GM10248 (cell line): ENCODE results near the gene MFSD6L.

ENCODE experiments used
- CTCF ChIA-PET: fragments of 300-600 bp; sonication (Branson Sonifier 250); formaldehyde crosslinking; extraction: SDS; loops from one replicate; lab custom pipeline; 2021; ENCODE audit warnings: antibody characterized with exemption; lab: Yijun Ruan, JAX
- POLR2A ChIA-PET: fragments of 350-650 bp; sonication (Branson Sonifier 250); formaldehyde crosslinking; extraction: SDS; loops from one replicate; lab custom pipeline; 2020; ENCODE audit warnings: antibody characterized with exemption; lab: Yijun Ruan, JAX
- DNase-seq: peaks from one replicate; pipeline ENCODE4 v3.0.0; 2012; ENCODE audit errors: extremely low spot score
- TF ChIP-seq, protein P1 (sequence below): IDR thresholded peaks from 2 replicates; pipeline ENCODE4 v1.5.1; 2012; ENCODE audit warnings: mild to moderate bottlenecking, low read depth; ENCODE audit errors: extremely low read depth, missing control alignments, control extremely low read depth

The MFSD6L gene

DNA sequence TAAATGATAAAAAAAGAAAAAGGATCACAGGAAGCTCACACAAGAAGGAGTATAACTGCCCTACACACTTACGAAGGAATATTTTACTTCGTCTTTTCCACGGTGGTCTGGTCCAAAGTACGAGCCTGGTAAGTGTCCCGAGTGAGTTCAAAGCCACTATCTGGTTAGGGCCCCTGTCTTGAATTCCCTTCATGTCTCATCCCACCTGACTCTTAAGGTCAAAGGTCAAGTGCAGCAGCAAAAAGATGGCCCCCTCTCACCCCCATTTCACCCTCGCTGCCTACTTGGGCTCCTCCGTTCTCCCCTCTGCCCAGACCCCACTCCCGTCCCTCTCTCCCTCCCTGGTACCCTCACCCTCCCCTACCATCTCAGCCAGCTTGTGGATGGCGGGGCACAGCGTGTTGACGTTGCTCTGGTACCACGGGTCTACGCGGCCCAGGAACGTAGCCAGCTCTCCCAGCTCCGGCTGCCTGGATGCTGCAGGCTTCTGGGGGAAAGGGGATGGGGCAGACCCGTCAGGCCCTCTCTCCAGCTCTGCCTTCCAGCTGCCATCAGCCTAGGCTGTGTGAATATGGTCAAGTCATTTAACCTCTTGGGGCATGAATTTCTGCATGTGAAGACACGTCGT is 27.8 kb upstream of the MFSD6L start:
- DNase-seq, result no peak
- TF ChIP-seq, protein P1, sequence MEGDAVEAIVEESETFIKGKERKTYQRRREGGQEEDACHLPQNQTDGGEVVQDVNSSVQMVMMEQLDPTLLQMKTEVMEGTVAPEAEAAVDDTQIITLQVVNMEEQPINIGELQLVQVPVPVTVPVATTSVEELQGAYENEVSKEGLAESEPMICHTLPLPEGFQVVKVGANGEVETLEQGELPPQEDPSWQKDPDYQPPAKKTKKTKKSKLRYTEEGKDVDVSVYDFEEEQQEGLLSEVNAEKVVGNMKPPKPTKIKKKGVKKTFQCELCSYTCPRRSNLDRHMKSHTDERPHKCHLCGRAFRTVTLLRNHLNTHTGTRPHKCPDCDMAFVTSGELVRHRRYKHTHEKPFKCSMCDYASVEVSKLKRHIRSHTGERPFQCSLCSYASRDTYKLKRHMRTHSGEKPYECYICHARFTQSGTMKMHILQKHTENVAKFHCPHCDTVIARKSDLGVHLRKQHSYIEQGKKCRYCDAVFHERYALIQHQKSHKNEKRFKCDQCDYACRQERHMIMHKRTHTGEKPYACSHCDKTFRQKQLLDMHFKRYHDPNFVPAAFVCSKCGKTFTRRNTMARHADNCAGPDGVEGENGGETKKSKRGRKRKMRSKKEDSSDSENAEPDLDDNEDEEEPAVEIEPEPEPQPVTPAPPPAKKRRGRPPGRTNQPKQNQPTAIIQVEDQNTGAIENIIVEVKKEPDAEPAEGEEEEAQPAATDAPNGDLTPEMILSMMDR, result no peak
- CTCF ChIA-PET, result no interaction called here
- POLR2A ChIA-PET, result interaction anchor here (0.6 kb wide), 1 partner anchor 474 kb away, joined by 3 read pairs; no protein-coding TSS in a partner anchor

- DNase-seq, result no peak
- POLR2A ChIA-PET, result no interaction called here
- TF ChIP-seq, protein P1, result no peak
- CTCF ChIA-PET, result interaction anchor here (1.1 to 3.2 kb wide), 4 partner anchors 13 to 67 kb away, joined by 3 to 12 read pairs (median 4); no protein-coding TSS in a partner anchor
Observed at GRCh38 chr17:8825802-8826201, 26.6 kb upstream of the MFSD6L start.

DNA sequence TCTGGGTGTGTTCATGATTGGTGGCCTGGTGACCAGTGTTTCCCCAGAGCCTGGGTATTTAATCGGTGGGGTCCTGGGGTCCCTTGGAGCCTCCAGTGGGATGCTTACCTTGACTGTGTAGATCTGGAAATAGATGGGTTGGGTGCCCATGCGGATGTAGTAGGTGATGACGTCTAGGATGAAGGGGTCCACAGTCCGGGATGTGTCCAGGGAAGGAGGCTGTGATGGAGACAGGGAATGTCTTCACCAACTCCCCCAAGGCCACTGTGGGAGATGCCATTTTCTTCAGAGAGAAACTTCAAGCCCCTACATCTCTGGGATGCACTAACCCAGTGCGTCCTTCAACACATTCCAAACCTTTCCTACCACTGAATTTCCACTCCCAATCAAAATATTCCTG is 24.1 kb upstream of the MFSD6L start:
- ChIA-PET POLR2A (no interaction called here), CTCF (interaction anchor here (3.2 kb wide), 1 partner anchor 38 kb away, joined by 12 read pairs; no protein-coding TSS in a partner anchor)
- TF ChIP-seq, protein P1, result no peak
- DNase-seq, result no peak

DNA sequence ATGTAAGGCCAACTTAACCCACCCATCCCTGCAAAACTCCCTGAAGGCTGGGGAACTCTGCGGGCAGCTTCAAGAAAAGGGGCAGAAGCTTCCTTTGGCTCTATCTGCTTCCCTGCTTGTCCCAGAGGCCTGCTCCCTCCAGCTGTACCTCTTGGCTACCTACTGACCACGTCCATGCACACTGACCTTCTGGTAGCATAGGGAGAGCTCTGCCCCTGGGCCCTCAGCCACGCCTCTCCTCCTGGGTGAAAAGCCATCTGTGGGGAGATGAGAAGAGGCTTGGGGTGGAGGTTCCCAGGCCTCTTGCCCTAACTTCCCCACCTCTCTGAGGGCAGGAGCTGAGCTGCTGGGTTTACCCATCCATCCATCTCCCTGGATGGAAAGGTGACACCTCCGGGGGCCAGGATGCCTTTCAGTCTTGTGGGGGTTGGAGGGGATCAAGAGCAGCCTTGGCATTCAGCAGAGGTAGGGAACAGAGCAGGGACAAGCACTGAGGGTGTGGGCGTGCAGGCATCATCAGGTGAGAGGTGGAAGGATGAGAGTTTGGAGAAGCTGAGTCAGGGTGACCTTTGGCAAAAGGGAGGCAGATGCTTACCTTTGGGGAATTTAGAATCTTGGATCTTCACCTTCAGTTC is 23.4 kb upstream of the MFSD6L start:
- TF ChIP-seq, protein P1, result no peak
- CTCF ChIA-PET, result interaction anchor here (1.5 kb wide), 1 partner anchor 10 kb away, joined by 6 read pairs; no protein-coding TSS in a partner anchor
- no peak for DNase-seq
- POLR2A ChIA-PET, result interaction anchor here (0.6 kb wide), 1 partner anchor 429 kb away, joined by 4 read pairs; no protein-coding TSS in a partner anchor

DNA sequence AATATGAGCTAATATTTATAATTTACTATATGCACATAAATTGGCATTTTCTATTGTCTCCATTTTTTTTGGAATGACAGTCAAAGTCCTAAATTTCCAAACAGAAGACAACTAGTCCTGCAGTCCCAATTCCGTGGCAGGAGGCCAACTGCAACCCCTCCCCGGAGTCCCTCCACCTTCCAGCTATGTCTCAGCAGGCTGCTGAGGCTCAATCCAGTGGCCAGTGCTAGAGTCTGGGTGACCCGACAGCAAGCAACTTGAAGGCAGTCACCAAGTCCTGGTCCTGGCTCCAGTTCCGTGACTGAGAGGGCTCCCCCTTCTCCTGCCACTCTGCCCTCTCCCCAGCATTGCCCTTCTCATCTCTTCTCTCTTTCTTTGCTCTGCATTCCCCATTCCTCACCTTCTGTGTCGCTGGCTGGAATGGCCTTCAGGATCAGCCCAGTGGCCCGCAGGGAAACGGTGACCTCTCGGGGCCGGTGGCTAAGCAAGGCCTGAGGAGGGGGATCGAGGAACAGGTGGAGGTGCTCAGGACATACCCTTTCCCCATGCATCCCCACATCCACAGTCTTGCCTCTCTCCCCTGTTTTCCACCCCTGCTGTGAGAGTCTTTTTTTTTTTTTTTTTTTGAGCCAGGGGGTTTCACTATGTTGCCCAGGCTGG is 22.4 kb upstream of the MFSD6L start:
- TF ChIP-seq, protein P1, result no peak
- DNase-seq, result no peak
- POLR2A ChIA-PET, result interaction anchor here (0.6 kb wide), 1 partner anchor 428 kb away, joined by 4 read pairs; no protein-coding TSS in a partner anchor
- CTCF ChIA-PET, result interaction anchor here (1.0 to 2.9 kb wide), 4 partner anchors 9 to 15 kb away, joined by 3 to 8 read pairs (median 5); no protein-coding TSS in a partner anchor
